Skeletal muscle cell (primary cell): Measurements from ENCODE around the gene ADGRG1.

Experiments
- DNase-seq: peaks from one replicate; pipeline ENCODE4 v3.0.0-alpha.2; 2010; ENCODE audit warnings: low read depth
- H3K4me3 ChIP-seq: 2 replicates; pipeline ENCODE4 v1.5.1; 2011; ENCODE audit warnings: low read depth, mild to moderate bottlenecking, control low read depth, low read length, moderate library complexity

The ADGRG1 gene

GRCh38 chr16:57630931-57631845 is 2.8 kb downstream of the ADGRG1 start:
- no peak overlapping the region for H3K4me3 ChIP-seq
- DNase-seq, result no peak

- H3K4me3 ChIP-seq, result no peak overlapping the region
- DNase-seq, result no peak
These were observed 4.1 kb downstream of the ADGRG1 start for GRCh38 chr16:57632568-57632967.

GRCh38 chr16:57633383-57634064 is 5.1 kb downstream of the ADGRG1 start:
- no peak for DNase-seq
- H3K4me3 ChIP-seq, result no peak overlapping the region

GRCh38 chr16:57634171-57634570 is 5.7 kb downstream of the ADGRG1 start:
- no peak overlapping the region for H3K4me3 ChIP-seq
- DNase-seq, result no peak

- no peak overlapping the region for H3K4me3 ChIP-seq
- DNase-seq, result no peak
These were observed 7.1 kb downstream of the ADGRG1 start for GRCh38 chr16:57635266-57636097.

- H3K4me3 ChIP-seq, result no peak overlapping the region
- DNase-seq, result no peak
These were observed 7.8 kb downstream of the ADGRG1 start for GRCh38 chr16:57636184-57636583.

GRCh38 chr16:57637020-57637419 is 8.6 kb downstream of the ADGRG1 start:
- H3K4me3 ChIP-seq, result no peak overlapping the region
- DNase-seq, result no peak

- no peak overlapping the region for H3K4me3 ChIP-seq
- no peak for DNase-seq
These were observed 9.0 kb downstream of the ADGRG1 start for GRCh38 chr16:57637424-57637823.

- no peak overlapping the region for H3K4me3 ChIP-seq
- DNase-seq, result no peak
These were observed 9.5 kb downstream of the ADGRG1 start for GRCh38 chr16:57637965-57638364.

GRCh38 chr16:57638381-57638780 is 10.0 kb downstream of the ADGRG1 start:
- DNase-seq, result no peak
- no peak overlapping the region for H3K4me3 ChIP-seq

- H3K4me3 ChIP-seq, result no peak overlapping the region
- DNase-seq, result no peak
These were observed 10.9 kb downstream of the ADGRG1 start for GRCh38 chr16:57639172-57639887.

- DNase-seq, result no peak
- no peak overlapping the region for H3K4me3 ChIP-seq
These were observed 11.8 kb downstream of the ADGRG1 start for GRCh38 chr16:57640185-57640584.

- no peak overlapping the region for H3K4me3 ChIP-seq
These were observed 12.2 kb downstream of the ADGRG1 start for GRCh38 chr16:57640612-57641011.

GRCh38 chr16:57642160-57643135 is 14.0 kb downstream of the ADGRG1 start:
- H3K4me3 ChIP-seq, result no peak overlapping the region
- DNase-seq, result no peak

More at GRCh38 chr16:57640612-57641011, 12.2 kb downstream of the ADGRG1 start:
- no peak for DNase-seq

- DNase-seq, result no peak
- no peak overlapping the region for H3K4me3 ChIP-seq
These were observed 14.9 kb downstream of the ADGRG1 start for GRCh38 chr16:57643147-57643874.

- no peak overlapping the region for H3K4me3 ChIP-seq
- DNase-seq, result no peak
These were observed 15.5 kb downstream of the ADGRG1 start for GRCh38 chr16:57643910-57644309.

GRCh38 chr16:57644383-57645014 is 16.1 kb downstream of the ADGRG1 start:
- H3K4me3 ChIP-seq, result no peak overlapping the region
- DNase-seq, result no peak
